Body of pancreas (tissue), 4 donors: Measurements from ENCODE around the gene ABCC6. TPM values are rescaled to one million over a fixed set of nuclear protein-coding genes. Genes with fewer than 3 reads are reported as not detected.
"Not testable (repeated sequence)": the region's sequence is repeated elsewhere in the genome, so short reads cannot be mapped to it uniquely, and the experiment has no call there.

Source experiments
- ATAC-seq: fragments of 150-250 bp; one replicate; pipeline ENCODE4 v1.9.1; 2016
- DNase-seq, 4 donors: peaks; one replicate each; pipeline ENCODE4 v3.0.0-alpha.2; 2019
- H3K27ac ChIP-seq, 4 donors: fragments of 200-600 bp; sonication (generic); 1 replicate in 3 of 4; 2 replicates in 1 of 4; pipeline versions ENCODE4 v1.5.1 to v1.6.1; 2016 to 2019; ENCODE audit warnings: mild to moderate bottlenecking in 1 of 4, mixed read lengths in 1 of 4, moderate library complexity in 1 of 4
- H3K27me3 ChIP-seq, 2 donors: fragments of 200-600 bp; sonication (generic); one replicate each; pipeline ENCODE4 v1.6.0; 2016; ENCODE audit warnings: mild to moderate bottlenecking in 1 of 2
- H3K36me3 ChIP-seq, 2 donors: fragments of 200-600 bp; sonication (generic); replicated peaks in 1 of 2; 2 replicates each; pipeline ENCODE4 v1.5.1; 2016; ENCODE audit warnings: low read depth in 2 of 2; ENCODE audit not compliant: insufficient read depth in 1 of 2
- H3K4me1 ChIP-seq: fragments of 200-600 bp; sonication (generic); one replicate; pipeline ENCODE4 v1.6.0; 2016
- H3K4me3 ChIP-seq, 2 donors: fragments of 200-600 bp; sonication (generic); 1 replicate in 1 of 2; 2 replicates in 1 of 2; pipeline ENCODE4 v1.5.1; 2016 to 2019
- H3K9me3 ChIP-seq, 3 donors: fragments of 200-600 bp; sonication (generic); 1 replicate in 2 of 3; 2 replicates in 1 of 3; pipeline ENCODE4 v1.5.1; 2016
- WGBS, 2 donors: methylation state at CpG; one replicate each; pipeline ENCODE4 v1.1.5; 2017; 5-methylcytosine and 5-hydroxymethylcytosine counted together
- intact Hi-C: fragments of 100-400 bp; cut with DNase I; formaldehyde crosslinking; loops from one replicate; pipeline ENCODE4 v1.15.1; 2023
- total RNA-seq, 2 donors: library from RNA; depleted of rRNA; stranded (reverse); fragments of >200 nt; gene quantifications; one replicate each; pipeline ENCODE4 v1.1.0, GENCODE V29; 2016

The ABCC6 gene
- total RNA-seq = 10 to 100 TPM; 19.4 to 45.1 TPM

GRCh38 chr16:16222850-16223661 is at the start of gene ABCC6:
Gene ABCC6 (minus strand): TSS chr16:16223494. CDS start chr16:16223434, 60 bp downstream.
- H3K36me3 ChIP-seq, H3K9me3 ChIP-seq, H3K4me1 ChIP-seq, H3K27me3 ChIP-seq, H3K4me3 ChIP-seq, intact Hi-C loops, DNase-seq: not testable (repeated sequence)
- peak within 1 kb of the TSS in 3 of 4 donors; percentile 56 to 66 (median 64) for H3K27ac ChIP-seq
- peak; percentile 98 for ATAC-seq
- 4 to 13% methylated on average over 5 to 10 of the region's 38 CpGs for WGBS, 2 donors

- peak overlapping the region in 2 of 4 donors; percentile 53 to 68 for H3K27ac ChIP-seq
- intact Hi-C loops, DNase-seq, H3K9me3 ChIP-seq, H3K36me3 ChIP-seq, H3K4me3 ChIP-seq, H3K4me1 ChIP-seq, H3K27me3 ChIP-seq: not testable (repeated sequence)
- WGBS, 2 donors = no CpG with 5 or more reads among the region's 14 CpGs
- ATAC-seq = peak; percentile 86
Observed at GRCh38 chr16:16272573-16273221, 49.4 kb upstream of the ABCC6 start.

GRCh38 chr16:16271658-16272057 is 48.4 kb upstream of the ABCC6 start:
- intact Hi-C loops, H3K27ac ChIP-seq, H3K4me3 ChIP-seq, H3K36me3 ChIP-seq, ATAC-seq, H3K27me3 ChIP-seq, H3K4me1 ChIP-seq, DNase-seq, H3K9me3 ChIP-seq: not testable (repeated sequence)
- no CpG with 5 or more reads among the region's 8 CpGs for WGBS, 2 donors

- H3K4me1 ChIP-seq, intact Hi-C loops, H3K27me3 ChIP-seq, H3K27ac ChIP-seq, DNase-seq, H3K9me3 ChIP-seq, H3K36me3 ChIP-seq, H3K4me3 ChIP-seq, ATAC-seq: not testable (repeated sequence)
- WGBS, 2 donors = 94 to 97% methylated on average over 8 to 9 of the region's 10 CpGs
Observed at GRCh38 chr16:16268185-16268808, 45.0 kb upstream of the ABCC6 start.

GRCh38 chr16:16267708-16268107 is 44.4 kb upstream of the ABCC6 start:
- H3K27me3 ChIP-seq, DNase-seq, intact Hi-C loops, ATAC-seq, H3K36me3 ChIP-seq, H3K27ac ChIP-seq, H3K4me3 ChIP-seq, H3K4me1 ChIP-seq, H3K9me3 ChIP-seq: not testable (repeated sequence)
- WGBS, 2 donors = no CpG with 5 or more reads among the region's 3 CpGs

GRCh38 chr16:16265044-16265443 is 41.8 kb upstream of the ABCC6 start:
- ATAC-seq, intact Hi-C loops, H3K36me3 ChIP-seq, H3K4me3 ChIP-seq, H3K27me3 ChIP-seq, H3K9me3 ChIP-seq, H3K27ac ChIP-seq, DNase-seq, H3K4me1 ChIP-seq: not testable (repeated sequence)
- WGBS, 2 donors = 92 to 94% methylated on average over 5 to 7 of the region's 9 CpGs

GRCh38 chr16:16263947-16264346 is 40.7 kb upstream of the ABCC6 start:
- H3K36me3 ChIP-seq, H3K4me1 ChIP-seq, ATAC-seq, H3K27me3 ChIP-seq, H3K27ac ChIP-seq, DNase-seq, intact Hi-C loops, H3K9me3 ChIP-seq, H3K4me3 ChIP-seq: not testable (repeated sequence)
- no CpG with 5 or more reads among the region's 2 CpGs for WGBS, 2 donors

- DNase-seq = peak; percentile 49 to 77 (median 58)
- intact Hi-C loops = not testable (repeated sequence)
- peak; percentile 72 for ATAC-seq
Observed at GRCh38 chr16:16262954-16263555, 39.8 kb upstream of the ABCC6 start.

GRCh38 chr16:16259971-16260370 is 36.7 kb upstream of the ABCC6 start:
- H3K4me3 ChIP-seq, DNase-seq, ATAC-seq, H3K27ac ChIP-seq, intact Hi-C loops, H3K36me3 ChIP-seq, H3K27me3 ChIP-seq, H3K4me1 ChIP-seq, H3K9me3 ChIP-seq: not testable (repeated sequence)
- WGBS, 2 donors = 100% methylated on average over 1 of the region's 4 CpGs; no CpG with 5 or more reads in 1 of the 2 donors

More at GRCh38 chr16:16262954-16263555, 39.8 kb upstream of the ABCC6 start:
- H3K36me3 ChIP-seq, H3K4me1 ChIP-seq, H3K4me3 ChIP-seq, H3K27me3 ChIP-seq, H3K9me3 ChIP-seq: not testable (repeated sequence)
- peak overlapping the region in 2 of 4 donors; percentile 61 to 68 for H3K27ac ChIP-seq
- 34 to 49% methylated on average over 3 to 14 of the region's 15 CpGs for WGBS, 2 donors

GRCh38 chr16:16258822-16259221 is 35.5 kb upstream of the ABCC6 start:
- intact Hi-C loops, H3K36me3 ChIP-seq, H3K4me1 ChIP-seq, H3K9me3 ChIP-seq, H3K4me3 ChIP-seq, H3K27me3 ChIP-seq: not testable (repeated sequence)
- DNase-seq = peak; percentile 75 to 78 (median 77)
- peak overlapping the region in 1 of 4 donors; percentile 12 for H3K27ac ChIP-seq
- 27 to 43% methylated on average over 7 of the region's 7 CpGs for WGBS, 2 donors
- ATAC-seq = peak; percentile 89
